VCaP (cell line): Measurements from ENCODE around the gene ANKS4B.

Source experiments
- H3K27ac ChIP-seq: fragments of 450-650 bp; 2 replicates; pipeline ENCODE4 v1.5.1; 2017
- TF ChIP-seq, protein P1 (sequence below): fragments of 450-650 bp; conservative IDR thresholded peaks from 2 replicates; pipeline ENCODE4 v1.5.1; 2017; ENCODE audit warnings: mild to moderate bottlenecking, moderate library complexity

The ANKS4B gene

DNA sequence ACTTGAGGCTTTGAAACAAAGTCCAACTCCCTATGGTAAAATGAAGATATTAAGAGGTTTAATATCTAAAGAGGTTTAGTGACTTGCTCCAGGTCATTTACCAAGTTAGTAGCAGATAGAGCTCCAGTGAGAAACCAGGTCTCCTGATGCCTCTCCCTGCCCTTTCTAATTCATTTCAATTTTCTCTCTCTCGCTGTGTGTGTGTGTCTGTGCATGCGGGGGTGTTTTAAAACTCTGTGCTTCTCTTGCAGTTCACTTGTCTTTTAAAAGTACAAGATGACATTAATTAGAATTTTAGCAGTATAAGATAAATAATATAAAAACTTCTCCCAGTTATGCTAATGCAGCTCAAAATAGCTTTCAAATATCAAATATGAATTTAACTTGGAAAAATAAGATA, 13.9 kb upstream of the ANKS4B start:
- TF ChIP-seq, protein P1, sequence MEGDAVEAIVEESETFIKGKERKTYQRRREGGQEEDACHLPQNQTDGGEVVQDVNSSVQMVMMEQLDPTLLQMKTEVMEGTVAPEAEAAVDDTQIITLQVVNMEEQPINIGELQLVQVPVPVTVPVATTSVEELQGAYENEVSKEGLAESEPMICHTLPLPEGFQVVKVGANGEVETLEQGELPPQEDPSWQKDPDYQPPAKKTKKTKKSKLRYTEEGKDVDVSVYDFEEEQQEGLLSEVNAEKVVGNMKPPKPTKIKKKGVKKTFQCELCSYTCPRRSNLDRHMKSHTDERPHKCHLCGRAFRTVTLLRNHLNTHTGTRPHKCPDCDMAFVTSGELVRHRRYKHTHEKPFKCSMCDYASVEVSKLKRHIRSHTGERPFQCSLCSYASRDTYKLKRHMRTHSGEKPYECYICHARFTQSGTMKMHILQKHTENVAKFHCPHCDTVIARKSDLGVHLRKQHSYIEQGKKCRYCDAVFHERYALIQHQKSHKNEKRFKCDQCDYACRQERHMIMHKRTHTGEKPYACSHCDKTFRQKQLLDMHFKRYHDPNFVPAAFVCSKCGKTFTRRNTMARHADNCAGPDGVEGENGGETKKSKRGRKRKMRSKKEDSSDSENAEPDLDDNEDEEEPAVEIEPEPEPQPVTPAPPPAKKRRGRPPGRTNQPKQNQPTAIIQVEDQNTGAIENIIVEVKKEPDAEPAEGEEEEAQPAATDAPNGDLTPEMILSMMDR = no peak
- H3K27ac ChIP-seq = no peak overlapping the region

DNA sequence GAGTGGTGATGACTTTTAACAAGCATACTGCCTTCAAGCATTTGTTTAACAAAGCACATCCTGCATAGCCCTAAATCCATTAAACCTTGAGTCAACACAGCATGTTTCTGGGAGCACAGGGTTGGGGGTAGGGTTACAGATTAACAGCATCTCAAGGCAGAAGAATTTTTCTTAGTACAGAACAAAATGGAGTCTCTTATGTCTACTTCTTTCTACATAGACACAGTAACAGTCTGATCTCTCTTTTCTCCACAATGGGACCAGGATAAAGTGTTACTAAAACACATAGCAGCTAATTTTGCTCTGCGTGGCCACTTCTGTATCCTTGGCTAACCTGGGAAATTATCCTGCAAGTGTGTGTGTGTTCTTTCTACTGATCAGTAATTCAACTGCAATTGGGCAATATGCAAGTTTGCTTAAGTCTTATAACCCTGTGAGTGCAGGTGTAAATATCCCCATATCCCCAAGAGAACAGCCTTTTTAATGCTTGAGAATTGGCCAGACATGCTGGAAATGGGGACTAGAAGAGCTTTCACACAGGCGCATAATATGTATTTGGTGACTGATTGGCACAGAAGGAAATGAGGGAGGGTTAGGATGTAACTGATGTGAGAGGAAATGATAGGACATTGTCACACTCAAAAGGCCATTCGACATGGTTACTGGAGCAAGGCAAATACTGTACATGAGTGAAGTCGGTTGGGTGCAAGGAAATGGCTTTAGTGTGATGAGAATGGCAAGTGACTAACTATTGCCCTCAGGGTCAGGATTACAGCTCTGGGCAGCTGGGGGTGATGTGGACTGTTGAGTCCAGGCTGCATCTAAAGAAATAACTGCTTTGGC, 10.8 kb upstream of the ANKS4B start:
- H3K27ac ChIP-seq = peak overlapping the region; percentile 91
- TF ChIP-seq, protein P1 = no peak

DNA sequence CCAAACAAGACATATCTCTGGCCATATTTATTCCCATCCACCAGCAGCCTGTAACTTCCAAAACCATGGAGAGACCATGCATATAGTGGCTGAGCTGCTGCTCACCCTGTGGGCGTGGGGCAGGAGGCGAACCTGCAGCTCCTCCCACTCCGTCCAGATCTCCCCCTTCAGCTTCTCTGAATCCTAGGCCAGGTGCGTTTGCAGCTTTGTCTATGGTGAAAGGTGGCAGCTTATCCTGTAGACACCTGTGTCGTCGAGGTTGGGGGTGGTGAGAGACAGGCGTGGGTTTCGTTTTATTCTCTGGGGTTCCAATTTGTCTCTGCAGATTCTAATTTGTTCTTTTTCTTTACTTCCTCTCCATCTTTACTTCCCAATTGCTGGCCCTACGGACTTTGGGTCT, 9.7 kb upstream of the ANKS4B start:
- TF ChIP-seq, protein P1 = no peak
- peak overlapping the region; percentile 91 for H3K27ac ChIP-seq

DNA sequence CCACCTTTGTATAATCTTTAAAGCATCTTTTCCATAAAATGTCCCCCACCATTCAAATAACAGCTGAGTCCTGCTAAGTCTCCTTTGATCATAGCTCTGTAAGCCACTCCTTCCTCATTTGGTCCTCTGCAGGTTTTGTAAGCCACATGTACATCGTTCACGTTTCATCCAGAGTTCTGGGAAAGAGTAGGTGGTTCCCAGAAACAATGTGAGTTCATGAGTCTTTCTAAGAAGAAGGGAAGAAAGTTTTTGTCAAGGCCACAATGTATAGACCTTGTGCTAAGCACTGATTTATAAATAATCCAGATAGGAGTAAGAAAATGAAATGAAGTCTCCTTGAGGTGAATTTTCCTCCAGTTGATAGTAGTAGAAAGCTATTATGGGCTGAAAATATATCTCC, 8.7 kb upstream of the ANKS4B start:
- TF ChIP-seq, protein P1 = no peak
- H3K27ac ChIP-seq = no peak overlapping the region

GRCh38 chr16:21226749-21227148, 6.8 kb upstream of the ANKS4B start:
- TF ChIP-seq, protein P1 = no peak
- H3K27ac ChIP-seq = no peak overlapping the region

DNA sequence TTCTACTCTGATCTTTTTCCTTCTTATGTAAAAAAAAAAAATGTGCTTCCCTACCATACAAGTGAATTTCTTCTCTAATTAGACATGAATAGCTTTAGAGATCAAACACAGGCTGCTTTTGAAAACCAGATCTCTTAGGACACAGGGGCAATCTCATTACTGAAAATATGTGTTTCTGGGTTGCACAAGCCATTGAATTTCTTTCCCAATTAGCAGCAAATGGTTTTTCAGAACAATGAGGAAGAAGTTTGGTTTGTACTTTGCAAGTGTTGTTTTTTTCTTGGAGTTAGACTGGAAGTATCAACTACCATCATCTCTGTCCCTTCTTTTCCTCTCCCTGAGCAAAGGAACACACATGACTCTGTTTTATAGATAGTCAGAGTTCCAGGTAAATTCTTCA, 5.6 kb upstream of the ANKS4B start:
- TF ChIP-seq, protein P1 = no peak

GRCh38 chr16:21228361-21228872, 5.1 kb upstream of the ANKS4B start:
- TF ChIP-seq, protein P1 = no peak
- H3K27ac ChIP-seq = no peak overlapping the region

More for the DNA sequence above, 5.6 kb upstream of the ANKS4B start:
- H3K27ac ChIP-seq = no peak overlapping the region
